ENCODE measurements around the gene SORCS1.

SORCS1 gene

GRCh38 chr10:107104026-107104652 is 60.4 kb downstream of the SORCS1 start:
- no peak for DNase-seq (ENCODE audit: low read depth in 2 of 2)

- no peak for DNase-seq (ENCODE audit: low read depth in 2 of 2)
Measured at GRCh38 chr10:107103174-107104025, 61.1 kb downstream of the SORCS1 start.

DNA sequence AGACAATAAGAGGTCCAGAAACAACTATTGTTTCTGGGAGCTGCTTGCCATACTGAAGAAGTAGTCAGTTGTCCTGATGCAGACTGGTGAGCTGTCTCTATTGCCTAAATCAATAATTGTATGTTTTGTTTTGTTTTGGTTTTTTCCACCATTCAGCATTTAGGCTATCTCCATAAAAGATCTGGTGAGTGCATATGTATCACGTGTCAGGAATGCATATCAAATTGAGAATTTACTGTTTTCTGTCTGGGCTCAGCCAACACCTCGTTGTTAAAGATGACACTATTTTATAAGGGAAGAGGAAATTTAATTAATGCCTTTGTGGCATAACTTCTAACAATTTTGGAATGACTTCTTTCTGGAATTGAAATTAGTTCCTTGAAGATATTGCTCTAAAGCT is 66.2 kb downstream of the SORCS1 start:
- no peak for DNase-seq (ENCODE audit: low read depth in 2 of 2)

DNA sequence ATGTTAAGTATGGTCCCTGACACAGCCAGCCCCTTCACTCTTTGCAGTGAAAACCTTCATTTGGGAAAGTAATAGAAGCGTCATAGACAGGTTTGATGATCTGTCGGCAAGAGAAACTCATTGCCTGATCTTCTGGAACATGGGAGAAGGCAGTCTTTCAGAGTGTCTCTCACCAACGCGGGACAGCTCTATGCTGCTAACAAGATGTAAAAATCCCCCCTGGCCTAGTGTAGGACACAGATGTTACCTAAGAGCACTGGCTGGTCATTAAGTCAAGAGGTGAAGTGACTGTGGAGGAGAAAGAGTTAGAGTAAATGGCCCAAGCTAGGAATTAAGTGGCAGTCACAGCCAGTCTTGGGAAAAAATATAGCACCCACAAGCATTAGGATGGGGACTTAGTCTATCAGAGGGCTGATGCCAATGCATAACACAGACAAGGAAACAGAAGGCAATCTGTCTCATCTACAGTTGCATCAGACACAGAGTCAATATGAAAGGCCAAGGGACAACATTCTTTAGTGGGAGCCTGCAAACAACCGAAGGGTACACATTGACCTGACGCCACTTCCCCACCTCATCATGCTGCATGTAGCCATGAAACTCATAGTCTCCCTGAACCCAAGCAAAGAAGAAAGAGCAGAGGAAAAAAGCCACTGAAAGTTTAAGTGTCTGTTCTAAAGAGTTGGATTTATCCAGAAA is 69.5 kb downstream of the SORCS1 start:
- DNase-seq (ENCODE audit: low read depth in 2 of 2) = no peak

DNA sequence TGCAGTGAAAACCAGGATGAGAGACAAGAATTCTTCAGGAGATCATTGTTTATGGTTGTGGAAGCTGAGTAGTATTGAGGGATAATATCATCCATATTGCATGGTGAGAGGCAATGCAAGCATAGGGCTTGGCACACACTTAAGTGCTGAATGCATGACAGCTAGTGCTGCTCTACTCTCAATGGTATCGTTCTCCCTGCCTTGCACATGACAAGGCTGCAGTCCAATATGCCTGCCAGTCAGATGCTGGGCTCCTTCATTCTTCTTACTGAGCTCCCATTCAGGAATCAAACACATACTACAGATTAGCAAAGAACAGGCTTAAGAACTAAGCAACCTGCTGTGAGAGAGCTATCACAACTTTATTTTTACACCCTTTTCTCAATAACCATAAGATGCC is 72.2 kb downstream of the SORCS1 start:
- DNase-seq (ENCODE audit: low read depth in 2 of 2) = no peak

GRCh38 chr10:107091126-107091525 is 73.4 kb downstream of the SORCS1 start:
- no peak for DNase-seq (ENCODE audit: low read depth in 2 of 2)

GRCh38 chr10:107085665-107086525 is 78.6 kb downstream of the SORCS1 start:
- no peak for DNase-seq (ENCODE audit: low read depth in 2 of 2)

DNA sequence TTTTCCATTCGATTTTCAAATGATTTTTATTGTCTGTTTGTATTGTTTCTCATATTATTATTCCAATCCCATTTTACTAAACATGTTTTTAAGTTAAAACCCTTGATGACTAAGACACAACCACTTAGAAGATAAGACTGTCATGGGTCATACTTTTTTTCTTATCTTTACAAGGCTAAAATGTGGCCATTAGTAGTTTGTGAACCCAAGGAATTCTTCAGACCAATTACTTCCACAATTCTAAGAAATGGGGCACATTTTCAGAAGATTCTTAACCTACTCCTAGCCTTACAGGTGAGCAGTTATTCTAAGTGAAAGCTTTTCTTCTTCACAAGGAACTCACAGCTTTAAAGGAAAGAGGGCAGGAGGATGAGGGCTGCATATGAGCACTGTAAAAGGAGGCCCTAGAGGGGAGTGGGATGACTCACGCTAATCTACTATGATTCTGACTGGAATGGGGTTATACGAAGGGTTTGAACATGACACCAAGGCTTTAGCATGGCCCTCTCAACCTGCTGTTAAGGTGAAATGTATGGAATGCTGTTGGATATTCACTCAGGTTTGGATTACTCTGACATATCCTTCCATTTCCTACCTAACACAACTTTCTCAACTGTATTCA is 81.0 kb downstream of the SORCS1 start:
- no peak for DNase-seq (ENCODE audit: low read depth in 2 of 2)

- no peak for DNase-seq (ENCODE audit: low read depth in 2 of 2)
Measured at GRCh38 chr10:107081644-107082043, 82.9 kb downstream of the SORCS1 start.

- DNase-seq (ENCODE audit: low read depth in 2 of 2) = no peak
Measured at GRCh38 chr10:107075117-107075516, 89.4 kb downstream of the SORCS1 start.

- DNase-seq (ENCODE audit: low read depth in 2 of 2) = no peak
Measured at GRCh38 chr10:107072786-107073185, 91.7 kb downstream of the SORCS1 start.

- DNase-seq (ENCODE audit: low read depth in 2 of 2) = no peak
Measured at GRCh38 chr10:107072028-107072427, 92.5 kb downstream of the SORCS1 start.

DNA sequence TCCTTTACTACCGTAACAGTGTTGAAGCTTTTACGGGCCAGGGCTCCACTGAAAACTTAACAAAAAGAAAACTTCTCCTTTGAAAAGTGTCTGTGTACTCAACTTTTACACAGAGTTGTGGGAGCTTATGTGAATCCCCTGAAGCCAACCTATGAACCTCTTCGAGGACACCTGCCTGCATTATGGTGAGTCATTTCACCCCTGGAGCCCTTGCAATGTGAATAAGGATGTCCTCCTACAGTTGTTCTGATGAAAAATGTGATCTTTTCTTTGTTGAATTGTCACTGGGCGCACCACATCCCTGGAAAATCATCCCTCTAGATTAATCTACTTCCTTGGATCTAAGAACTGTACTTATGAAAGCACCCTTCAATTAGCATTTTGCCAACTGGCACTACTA is 93.2 kb downstream of the SORCS1 start:
- no peak for DNase-seq (ENCODE audit: low read depth in 2 of 2)

DNA sequence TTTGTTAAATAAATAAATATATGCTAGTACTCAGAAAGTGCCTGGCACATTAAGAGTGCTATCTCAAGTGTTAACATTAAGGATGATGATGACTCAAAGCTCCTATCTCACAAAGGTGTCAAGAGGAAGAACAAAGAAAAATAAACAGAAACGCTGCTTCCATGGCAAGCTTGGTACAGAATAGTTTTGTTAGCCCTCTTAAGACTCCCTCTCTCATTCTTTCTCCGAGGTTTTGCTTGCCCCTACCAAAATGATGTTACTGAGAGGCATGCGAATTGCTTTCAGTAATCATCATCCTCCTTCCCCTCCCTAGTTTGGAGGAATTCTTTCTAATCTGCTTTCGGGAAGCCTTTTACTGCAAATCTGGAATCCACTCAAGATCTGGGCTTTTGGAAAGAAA is 96.7 kb downstream of the SORCS1 start:
- DNase-seq (ENCODE audit: low read depth in 2 of 2) = no peak

DNA sequence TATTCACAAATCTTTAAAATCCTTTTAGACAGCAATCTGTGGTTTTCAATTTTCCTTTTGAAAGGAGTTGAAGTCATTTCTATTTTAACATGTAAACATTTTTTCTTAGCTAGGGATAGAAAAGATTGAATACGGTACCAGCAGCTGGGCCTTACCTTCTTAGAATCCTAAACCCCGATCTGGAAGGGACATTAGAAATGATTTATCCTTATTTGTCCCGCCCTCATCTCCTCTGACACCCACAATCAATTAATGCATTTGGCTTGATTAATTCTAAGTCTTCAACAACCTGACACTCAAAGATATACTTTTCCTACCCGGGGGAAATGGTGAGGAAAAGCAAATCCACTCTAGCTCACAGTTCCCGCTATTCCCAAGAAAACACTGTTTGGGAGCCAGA is 100.4 kb downstream of the SORCS1 start:
- DNase-seq (ENCODE audit: low read depth in 2 of 2) = no peak

DNA sequence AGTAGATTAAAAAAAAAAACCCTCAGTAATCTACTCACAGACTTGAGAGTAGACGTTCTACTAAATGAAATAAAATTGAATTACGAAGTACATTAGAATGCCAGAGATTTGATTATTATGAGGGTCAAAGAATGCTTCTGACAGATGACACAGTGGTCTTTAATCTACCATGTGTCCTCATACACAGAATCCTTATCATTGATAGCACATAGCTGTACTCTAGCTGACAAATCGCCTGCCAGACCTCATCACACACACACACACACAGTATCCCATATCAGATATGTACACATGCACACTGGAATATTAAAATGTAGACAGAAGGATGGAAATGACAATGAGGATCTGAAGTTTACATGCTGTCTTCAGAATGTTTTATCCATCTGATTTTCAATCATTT is 104.6 kb downstream of the SORCS1 start:
- no peak for DNase-seq (ENCODE audit: low read depth in 2 of 2)

GRCh38 chr10:107059068-107059804 is 105.3 kb downstream of the SORCS1 start:
- no peak for DNase-seq (ENCODE audit: low read depth in 2 of 2)

DNA sequence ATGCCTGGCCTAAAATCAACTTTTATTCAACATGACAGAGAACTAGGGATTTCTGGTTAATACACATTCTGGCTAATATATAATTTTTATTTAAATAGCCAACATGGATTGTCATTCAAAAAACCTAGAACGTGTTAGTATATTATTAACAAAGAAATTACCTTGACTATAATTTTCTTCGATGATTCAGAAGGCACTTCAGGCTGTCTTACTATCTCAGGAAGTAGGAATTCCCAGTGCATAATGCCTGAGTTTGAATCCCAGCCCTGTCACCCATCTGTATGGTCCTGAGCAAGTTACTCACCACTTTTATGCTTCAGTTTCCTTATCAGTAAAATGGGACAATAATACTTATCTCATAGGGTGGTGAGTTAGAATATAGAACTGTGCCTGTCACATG is 106.2 kb downstream of the SORCS1 start:
- DNase-seq (ENCODE audit: low read depth in 2 of 2) = no peak

- no peak for DNase-seq (ENCODE audit: low read depth in 2 of 2)
Measured at GRCh38 chr10:107056182-107056581, 108.3 kb downstream of the SORCS1 start.

DNA sequence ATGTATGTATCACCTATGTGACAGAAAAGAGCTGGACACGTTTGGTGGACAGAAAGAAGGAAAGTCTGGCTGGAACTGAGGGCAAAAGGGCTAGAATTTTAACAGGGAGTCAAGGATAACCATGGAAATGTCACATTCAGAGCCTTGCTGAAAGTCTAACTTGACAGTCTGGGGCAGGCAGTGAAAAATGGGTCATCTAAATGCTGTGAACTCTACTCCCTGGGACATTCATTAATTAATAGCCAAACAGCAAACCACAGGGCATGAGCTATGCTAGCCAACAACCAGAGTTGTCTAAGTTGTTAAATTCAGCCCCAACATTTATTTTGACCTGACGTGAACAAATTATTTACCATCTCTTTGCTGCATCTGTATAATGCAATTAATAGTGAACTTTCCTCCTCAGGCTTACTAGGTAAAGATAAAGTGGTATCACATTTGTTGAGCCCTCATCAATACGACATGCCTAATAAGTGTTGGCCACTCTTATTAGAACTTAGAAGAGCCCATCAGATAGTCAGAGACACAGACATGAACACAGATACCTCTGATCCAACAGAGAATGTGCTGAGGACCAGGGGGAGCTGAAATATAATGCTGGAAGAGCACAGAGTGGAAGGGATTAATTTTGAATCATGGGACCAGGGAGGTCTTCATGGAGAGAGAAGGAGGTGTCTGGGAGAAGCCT is 109.9 kb downstream of the SORCS1 start:
- DNase-seq (ENCODE audit: low read depth in 2 of 2) = no peak

All from stimulated activated CD8-positive, alpha-beta memory T cell treated with anti-CD3 and anti-CD28 coated beads, Interleukin-7, amount 100 ng/mL, for 4 hours (primary cell).